DMS79 (cell line): ENCODE data around the gene FAAP20.
A peak's percentile ranks its signal among the peaks of the same experiment; 100 is the strongest.

Source experiments
- DNase-seq: peaks from one replicate; lab custom pipeline; 2025; lab: John Stamatoyannopoulos, UW

Gene FAAP20

GRCh38 chr1:2194898-2195673 is 514 bp upstream of the FAAP20 start:
- peak; percentile 83 for DNase-seq

GRCh38 chr1:2193514-2194281 is 874 bp downstream of the FAAP20 start:
- DNase-seq, result peak; percentile 27

GRCh38 chr1:2192031-2192995 is 2.3 kb downstream of the FAAP20 start:
- DNase-seq, result no peak

- no peak for DNase-seq
Observed at GRCh38 chr1:2190491-2190976, 4.0 kb downstream of the FAAP20 start.

GRCh38 chr1:2189459-2190425 is 4.8 kb downstream of the FAAP20 start:
- peak; percentile 92 for DNase-seq

GRCh38 chr1:2188336-2188735 is 6.2 kb downstream of the FAAP20 start:
- DNase-seq, result no peak

- no peak for DNase-seq
Observed at GRCh38 chr1:2187619-2188018, 7.0 kb downstream of the FAAP20 start.

GRCh38 chr1:2186901-2187300 is 7.7 kb downstream of the FAAP20 start:
- no peak for DNase-seq

- no peak for DNase-seq
Observed at GRCh38 chr1:2185880-2186855, 8.4 kb downstream of the FAAP20 start.

- no peak for DNase-seq
Observed at GRCh38 chr1:2184934-2185333, 9.6 kb downstream of the FAAP20 start.

GRCh38 chr1:2184531-2184930 is 10.0 kb downstream of the FAAP20 start:
- DNase-seq, result no peak

GRCh38 chr1:2183937-2184334 is 10.6 kb downstream of the FAAP20 start:
- DNase-seq, result no peak

GRCh38 chr1:2182376-2182775 is 12.2 kb downstream of the FAAP20 start:
- no peak for DNase-seq

GRCh38 chr1:2181752-2182151 is 12.8 kb downstream of the FAAP20 start:
- no peak for DNase-seq

GRCh38 chr1:2181271-2181670 is 13.3 kb downstream of the FAAP20 start:
- no peak for DNase-seq

- DNase-seq, result no peak
Observed at GRCh38 chr1:2180297-2181245, 14.0 kb downstream of the FAAP20 start.

GRCh38 chr1:2179283-2180013 is 15.1 kb downstream of the FAAP20 start:
- no peak for DNase-seq

- no peak for DNase-seq
Observed at GRCh38 chr1:2178875-2179274, 15.7 kb downstream of the FAAP20 start.
